GM21390 (cell line): ENCODE results near the gene EYS.
"Not testable (repeated sequence)": the region's sequence is repeated elsewhere in the genome, so short reads cannot be mapped to it uniquely, and the experiment has no call there.

Experiments used
- ATAC-seq: cut with Tn5 transposase; IDR thresholded peaks from one replicate; pipeline ENCODE4 v1.9.1; 2021; ENCODE audit not compliant: unreplicated experiment

The EYS gene

DNA sequence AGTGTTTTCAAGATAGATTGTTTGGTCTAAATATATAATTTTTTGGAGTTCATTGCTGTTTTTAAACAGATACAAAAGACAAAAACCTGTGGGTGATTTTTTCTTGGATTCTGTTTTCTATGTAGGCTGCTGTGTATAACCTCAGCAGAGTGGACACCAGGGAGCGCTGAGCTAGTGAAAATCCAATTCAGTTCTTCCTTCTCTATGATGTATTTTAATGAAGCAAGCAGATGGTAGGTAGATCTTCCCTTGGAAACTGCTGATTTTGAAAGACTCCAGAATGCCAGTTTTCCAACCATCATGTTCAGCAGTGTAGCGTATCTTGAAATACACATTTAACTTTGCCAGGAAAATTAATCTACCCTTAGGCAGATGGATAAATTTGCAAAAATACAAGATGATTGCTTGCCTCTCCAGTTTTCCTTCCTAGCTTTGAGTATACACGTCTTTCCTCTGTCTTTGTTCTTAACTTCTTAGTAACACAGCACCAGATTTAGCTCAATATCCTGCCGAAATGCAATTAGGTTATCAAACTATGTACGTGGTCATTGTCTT lies 1893.4 kb downstream of the EYS start:
- ATAC-seq, result no peak

DNA sequence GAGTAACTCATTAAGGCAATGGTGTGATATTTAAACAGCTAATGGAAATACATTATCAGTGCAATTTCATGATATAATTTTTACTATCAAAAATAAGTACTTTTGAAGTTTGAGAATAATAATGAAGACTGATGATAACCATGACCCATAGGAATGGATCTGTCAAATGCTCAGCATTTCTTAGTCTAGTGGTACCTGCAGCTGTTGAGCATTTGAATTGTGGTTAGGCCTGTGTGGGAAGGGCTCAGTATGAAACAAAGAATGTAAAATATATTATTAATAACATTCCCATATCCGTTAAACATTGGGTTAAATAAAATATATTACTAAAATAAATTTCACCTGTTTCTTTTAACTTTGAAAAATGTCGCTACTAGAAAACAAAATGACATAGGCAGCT lies 1898.5 kb downstream of the EYS start:
- no peak for ATAC-seq

DNA sequence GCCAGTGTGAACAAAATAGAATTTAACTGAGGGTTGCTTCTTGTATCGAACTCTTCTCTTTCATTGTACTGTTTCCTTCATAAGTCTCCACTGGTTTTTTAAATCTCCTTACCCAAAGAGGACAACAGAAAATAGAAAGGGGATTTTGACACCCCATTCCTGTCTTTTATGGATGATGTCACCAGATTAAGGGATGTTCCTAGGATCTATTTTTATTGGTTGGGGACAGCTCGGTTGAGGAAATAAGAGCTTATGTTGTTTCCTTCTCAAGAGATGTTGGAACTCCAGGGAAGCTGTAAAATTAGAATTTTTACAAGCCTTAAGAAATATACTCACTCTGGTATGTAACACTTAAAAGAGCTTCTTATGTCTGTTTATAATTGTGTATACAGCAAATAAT lies 1900.0 kb downstream of the EYS start:
- ATAC-seq, result no peak

DNA sequence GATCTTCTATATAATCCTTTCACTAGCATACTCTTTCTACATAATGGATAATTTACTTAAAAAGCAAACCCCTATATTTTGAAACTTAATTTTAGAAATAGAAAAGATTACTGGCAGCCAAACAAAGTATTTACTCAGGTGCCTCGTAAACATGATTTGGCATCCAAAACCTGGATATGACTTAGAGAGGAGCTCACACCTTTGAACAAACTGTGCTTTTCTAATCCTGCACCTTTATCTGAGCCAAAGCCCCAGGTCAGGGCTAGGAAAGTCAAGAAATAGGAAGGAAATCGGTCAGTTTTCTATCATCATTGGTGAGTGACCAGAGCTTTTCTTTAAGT lies 1900.5 kb downstream of the EYS start:
- no peak for ATAC-seq

DNA sequence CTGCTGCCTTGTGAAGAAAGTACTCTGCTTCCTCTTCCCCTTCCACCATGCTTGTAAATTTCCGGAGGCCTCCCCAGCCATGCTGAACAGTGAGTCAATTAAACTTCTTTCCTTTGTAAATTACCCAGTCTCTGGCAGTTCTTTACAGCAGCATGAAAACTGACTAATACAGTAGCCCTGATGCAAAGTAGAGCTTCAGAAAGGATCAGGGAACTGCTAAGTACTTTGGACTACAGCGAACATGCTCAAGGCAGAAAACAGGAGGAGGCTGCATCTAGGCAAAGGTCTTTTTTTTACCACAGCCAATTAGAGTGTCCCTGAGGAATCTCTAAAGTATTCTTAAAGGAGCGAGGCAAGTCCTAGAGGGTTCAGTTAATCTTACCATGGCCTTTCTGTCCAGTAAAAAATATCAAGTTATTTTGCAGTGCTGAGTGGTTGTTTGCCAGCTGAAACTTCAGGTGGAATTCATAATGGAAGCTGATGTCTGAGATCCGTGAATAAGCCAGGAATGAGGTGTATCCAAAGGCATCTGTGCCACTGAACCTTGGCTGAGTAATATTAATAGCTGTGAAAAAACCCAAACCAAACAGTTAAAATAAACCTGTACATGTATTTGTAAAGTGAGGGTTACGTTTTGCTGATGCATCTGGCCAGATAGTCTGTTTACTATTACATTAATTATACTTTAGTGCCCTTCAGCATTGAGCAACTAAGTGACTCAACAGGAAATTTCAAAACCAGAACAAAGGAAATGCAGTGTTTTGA lies 1901.0 kb downstream of the EYS start:
- no peak for ATAC-seq

DNA sequence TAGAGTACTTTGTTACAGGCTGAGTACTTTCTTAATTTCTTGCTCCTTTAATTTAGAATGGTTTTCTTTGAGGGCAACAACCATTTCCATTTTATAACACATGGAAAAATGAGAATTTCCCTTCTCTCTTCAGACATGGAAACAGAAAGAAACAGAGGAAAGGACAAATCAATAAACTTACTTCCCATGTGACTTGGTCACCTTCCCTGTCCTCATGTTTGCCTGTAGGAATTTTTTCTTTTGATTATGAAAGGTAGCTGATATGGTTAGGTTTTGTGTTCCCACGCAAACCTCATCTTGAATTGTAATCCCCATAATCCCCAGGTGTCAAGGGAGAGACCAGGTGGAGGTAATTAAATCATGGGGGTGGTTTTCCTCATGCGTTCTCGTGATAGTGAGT lies 1901.7 kb downstream of the EYS start:
- ATAC-seq, result no peak

DNA sequence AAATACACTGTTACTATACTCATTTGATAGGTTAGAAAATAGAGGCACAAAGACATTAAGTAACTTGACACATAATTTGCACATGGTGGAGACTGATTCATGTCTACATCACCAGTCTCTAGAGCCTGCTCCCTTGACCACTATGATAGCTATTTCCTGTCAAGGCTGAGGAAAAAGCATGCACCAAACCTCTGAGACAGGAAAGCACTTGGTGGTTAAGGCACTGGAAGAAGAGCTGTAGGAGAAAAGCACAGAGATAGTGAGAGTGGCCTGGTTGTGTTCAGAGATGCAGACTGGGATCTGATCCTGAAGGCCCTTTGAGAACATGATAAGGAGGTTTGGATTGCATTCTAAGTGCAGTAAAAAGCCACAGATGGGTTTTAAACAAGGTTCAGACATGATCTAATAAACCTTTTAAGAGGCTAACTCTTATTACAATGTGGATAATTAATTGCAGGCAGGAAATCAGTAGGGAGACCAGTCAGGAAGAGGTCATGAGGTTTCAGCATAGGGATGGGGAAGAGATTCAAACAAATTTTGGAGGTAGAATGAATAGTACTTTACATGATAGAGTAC lies 1902.6 kb downstream of the EYS start:
- no peak for ATAC-seq

DNA sequence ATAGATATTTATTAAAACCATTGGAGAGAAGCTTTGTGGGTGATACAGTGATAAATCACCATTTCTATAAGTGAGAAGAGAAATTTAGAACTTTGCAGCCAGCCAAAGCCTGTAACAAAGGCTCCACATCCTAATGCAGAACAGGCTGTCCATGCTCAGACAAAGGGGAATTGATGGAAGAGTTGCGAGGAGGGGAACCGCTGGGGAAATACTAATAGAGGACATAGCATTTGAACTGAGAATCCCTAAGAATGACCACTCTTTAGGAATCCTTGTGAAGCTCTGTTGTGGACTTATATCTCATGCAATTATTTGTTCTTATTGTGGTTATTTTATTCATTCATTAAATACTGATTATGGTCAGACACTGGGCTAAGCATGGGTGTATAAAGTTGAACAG lies 1903.7 kb downstream of the EYS start:
- no peak for ATAC-seq

DNA sequence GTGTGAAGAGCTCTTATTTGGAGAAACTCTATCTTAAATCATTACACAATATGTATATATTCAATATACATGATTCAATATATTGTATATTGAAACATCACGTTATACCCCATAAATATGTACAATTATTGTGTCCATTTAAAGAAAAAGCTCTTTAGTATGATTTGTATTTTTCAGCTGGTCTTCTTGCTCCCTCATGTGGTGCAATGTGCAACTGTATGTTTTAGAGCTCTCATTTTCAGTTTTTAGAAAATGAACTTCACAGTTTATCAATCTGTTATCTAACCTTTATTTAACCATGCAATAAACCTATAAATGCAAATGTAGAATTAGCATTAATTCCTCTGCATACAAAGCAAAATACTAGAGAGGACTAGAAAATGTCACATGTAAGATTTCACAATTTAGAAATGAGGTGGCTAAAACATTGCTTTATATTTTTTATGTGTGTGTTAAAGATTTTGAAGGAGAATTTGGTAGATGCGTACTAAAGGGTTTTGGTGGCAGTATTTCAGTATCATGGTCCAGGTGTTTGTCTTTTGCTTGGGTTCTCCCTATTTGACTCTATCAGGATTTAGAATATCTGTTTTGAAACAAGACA lies 1904.3 kb downstream of the EYS start:
- no peak for ATAC-seq

DNA sequence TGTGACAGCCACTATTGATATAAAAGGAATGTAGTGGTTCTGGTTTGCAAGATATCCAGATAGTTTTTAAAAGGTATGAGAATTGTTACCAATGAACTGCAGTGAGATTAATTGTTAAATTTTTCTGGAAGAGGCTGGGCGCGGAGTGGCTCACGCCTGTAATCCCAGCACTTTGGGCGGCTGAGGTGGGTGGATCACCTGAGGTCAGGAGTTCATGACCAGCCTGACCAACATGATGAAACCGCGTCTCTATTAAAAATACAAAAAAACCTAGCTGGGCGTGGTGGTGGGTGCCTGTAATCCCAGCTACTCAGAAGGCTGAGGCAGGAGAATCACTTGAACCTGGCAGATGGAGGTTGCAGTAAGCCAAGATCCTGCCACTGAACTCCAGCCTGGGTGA lies 1906.6 kb downstream of the EYS start:
- ATAC-seq, result not testable (repeated sequence)

DNA sequence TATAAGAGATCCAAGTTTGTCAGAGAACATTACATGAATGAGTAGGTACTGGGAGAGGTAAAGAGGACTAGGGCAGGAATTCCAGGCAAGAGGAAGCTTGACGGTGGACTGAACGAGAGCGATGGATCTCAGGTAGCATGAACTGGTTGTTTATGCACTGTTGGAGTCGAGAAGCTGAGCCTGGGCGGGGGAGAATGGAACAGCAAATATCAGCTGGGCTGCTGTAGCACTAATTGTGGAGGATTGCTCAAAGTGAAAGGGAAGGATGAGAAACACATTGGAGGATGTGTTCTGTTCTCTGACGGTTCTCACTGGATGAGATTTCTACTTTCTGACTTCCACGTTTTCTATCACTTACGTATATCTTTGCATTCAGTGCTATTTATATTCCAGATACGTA lies 1907.2 kb downstream of the EYS start:
- no peak for ATAC-seq

DNA sequence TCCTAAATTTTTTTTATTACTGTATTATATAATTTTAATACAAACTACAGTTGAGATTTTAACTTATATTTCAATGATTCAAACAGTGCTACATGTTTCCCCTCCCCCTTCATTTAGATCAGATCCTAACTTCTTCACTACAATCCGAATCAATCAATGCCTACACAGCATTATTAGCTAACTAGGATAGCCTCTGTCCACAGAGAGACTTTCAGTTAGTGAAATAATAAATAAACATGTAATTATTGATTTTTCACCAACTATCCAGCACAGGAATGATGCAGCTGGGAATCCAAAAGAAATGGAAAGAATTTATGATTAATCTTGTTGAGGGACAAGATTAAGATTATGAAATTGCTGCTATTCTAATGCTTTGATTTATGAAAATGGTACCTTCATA lies 1907.7 kb downstream of the EYS start:
- ATAC-seq, result no peak

DNA sequence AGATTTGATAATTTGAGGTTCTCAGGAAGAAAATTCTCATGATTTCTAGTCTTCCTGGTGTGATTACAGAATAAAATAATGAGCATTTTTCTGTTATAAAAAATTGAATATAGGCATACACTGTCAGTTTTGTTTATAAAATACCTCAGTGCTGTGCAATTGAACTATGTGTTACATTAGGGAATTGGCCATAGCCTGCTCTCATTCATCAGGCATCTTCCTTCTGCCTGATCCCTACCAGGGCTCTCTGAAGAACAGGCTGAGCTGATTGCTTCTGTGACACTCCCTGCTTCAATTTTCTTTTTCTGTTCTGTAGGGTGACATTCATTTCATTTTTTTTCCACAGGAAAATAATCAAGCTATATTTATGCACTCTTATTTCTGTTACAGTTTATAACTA lies 1908.6 kb downstream of the EYS start:
- ATAC-seq, result no peak

DNA sequence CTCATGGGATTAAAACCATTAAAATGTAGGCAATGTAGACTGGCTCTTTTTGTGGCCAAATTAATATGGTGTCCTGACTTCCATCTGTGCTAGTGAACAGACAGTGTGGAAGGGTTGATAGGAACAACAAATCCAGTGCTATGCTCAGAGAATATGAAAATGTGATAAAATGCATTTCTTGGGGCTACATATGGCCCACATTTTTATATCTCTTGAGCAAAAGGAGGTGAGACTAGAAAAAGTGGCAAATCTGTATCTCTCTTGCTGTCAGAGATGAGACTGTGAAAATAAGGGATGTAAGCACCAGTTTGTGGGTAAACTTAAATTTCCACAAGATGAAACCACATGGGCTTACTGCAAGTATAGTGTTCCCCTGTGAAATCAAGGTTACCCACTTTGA lies 1909.3 kb downstream of the EYS start:
- no peak for ATAC-seq

DNA sequence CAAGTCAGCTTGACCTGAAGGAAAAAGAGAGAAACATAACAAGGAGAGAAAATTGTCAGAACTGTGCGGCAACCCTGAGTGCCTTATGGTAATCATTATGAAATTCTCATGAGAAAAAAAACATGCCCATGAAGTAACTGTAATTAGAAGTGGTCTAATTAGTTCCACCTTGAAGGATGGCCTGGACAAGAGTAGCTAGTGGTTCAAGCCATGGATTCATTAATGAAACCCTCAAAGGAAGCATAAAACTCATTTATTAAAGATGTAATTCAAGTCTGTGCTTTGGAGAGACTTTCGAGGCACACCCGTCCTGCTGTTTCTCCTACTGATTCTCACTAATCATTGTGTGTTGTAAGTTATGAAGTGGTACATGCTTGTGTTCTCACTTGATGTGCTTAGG lies 1911.2 kb downstream of the EYS start:
- no peak for ATAC-seq

DNA sequence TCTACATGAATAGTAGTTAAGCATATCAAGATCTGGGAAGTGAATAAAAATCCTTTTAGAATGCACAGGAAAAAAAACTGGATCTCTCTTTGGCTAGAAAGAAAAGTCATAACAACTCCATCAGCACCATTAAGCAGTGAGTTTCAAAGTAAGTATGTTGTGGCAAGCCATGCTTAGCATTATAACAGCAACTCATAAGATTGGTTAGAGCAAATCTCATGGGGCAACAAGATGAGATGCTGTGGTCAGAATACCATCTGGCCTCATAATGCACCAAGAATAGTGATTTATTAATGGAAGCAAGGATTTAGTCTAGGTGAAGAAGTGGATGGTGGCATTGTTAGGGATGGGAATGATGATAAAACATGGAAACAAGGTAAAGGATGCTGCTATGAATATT lies 1912.0 kb downstream of the EYS start:
- ATAC-seq, result no peak

DNA sequence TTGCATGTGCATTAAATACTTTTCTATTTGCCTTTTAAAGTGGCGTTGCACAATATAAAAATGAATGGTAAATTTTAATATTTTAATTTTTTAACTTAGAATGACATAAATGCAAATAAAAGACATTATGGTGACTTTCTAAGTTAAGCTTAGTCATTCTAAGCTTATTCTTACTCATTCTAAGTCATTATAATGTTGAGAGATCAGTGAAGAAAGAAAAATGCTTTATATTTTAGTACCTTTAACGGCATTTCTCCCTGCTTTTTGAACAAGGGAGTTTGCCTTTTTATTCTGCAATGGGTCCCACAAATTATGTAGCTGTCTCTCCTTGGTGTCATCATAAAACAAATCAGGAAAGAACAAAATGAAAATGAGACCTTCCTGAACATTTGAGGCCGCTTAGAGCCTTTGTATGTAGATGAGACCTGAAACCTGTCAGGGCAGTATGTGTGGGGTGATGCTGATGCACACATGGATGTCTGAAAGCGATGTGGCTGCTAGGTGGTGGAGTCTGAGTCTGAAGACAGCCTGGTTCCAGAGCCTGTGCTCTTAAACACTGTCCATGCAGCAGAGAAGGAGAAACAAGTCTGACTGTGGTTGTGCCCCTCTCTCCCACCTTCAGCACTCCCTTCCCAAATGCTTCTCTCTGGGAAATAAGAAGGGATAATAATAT lies 1913.4 kb downstream of the EYS start:
- ATAC-seq, result no peak

DNA sequence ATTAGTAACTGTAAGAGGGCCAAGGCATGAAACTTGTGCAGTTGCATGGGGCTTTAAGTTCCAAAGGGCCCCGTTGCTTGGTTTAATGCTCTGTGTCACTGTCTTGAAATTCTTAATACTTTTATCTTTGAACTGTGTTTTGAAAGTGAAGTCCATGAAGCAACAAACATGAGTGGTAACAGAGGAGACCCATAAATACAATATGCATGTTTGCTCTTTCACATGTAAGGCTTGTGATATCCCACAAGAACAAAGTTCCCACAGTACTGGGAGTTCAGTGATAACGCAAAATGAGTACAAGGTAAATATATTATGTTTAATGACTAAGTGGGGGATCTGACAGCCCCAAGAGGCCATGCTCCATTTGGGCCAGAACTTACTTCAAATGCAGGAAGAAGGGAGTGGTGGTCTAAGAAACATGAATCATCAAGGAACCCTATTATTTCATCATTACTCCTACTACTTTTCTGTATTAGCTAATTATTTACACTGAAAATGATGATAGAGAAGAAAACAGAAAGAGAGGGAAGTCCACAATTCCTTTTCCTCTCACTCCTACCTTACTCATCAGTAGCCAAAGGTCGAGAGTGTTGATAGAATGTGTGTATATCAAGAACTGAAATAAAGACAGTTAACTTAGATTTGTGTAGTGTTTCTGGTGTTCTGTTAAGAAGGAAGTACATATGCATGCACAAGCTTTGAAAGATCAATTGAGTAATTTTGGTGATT lies 1914.1 kb downstream of the EYS start:
- no peak for ATAC-seq

DNA sequence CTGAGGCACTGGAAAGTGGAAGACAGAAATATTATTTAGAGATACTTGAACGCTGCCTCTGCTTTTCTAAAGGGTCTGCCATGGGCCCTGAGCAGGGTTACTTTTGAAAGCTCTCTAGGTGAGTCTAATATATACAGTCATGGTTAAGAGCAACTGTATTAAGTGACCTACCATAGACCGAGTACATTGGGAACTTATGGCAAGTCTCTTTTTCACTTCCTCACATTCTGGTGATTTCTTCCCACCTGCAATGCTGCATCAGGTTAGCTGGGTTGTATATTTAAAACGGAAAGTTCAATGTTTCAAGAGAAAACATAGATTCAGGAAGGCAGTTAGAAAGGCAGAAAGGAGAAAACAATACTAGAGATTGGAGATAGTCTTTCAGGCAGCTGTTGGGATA lies 1916.7 kb downstream of the EYS start:
- ATAC-seq, result no peak

DNA sequence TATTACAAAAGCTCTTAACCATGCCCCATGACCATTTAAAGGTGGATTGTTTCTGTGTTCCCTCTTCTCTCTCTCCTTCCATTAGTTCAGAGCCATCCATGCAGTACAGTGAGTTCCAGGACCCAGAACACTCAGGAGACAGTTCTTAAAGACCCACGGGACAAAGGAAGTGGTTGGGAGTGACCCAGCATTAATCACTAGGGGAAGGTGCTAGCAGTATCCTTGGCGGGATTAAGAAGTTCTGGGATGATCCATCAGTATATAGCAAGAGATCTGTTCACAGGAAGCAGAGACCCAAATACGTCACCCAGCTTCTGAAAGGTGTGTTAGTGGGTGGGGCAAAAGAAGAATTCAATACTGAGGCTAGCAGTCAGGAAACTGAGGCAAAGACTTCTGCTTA lies 1917.3 kb downstream of the EYS start:
- ATAC-seq, result no peak

DNA sequence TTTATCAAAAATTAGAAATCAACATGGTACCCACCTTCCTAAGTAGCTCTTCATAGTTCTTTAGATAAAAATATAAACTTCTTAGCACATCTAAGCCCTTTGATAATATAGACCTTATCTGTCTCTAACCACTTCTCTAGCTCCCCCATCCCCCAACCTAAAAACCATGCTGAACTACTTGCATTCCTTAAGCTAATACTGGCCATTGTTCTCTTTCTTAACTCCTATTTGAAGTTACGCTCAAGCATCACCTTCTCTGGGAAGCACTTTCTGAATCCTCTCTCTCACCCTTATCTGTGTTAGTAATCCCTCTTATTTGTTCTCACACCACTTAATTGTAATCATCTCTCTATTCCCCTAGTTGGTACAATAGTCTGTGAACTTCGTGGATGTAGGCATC lies 1918.5 kb downstream of the EYS start:
- no peak for ATAC-seq
